NCI-H2171 treated with DMSO at 0.1 percent for 48 hours (cell line): ENCODE measurements around the gene CD96.

Experiments
- DNase-seq: peaks from one replicate; lab custom pipeline; 2025; lab: John Stamatoyannopoulos, UW

Gene CD96

GRCh38 chr3:111594781-111595180 lies 52.8 kb downstream of the CD96 start:
- no peak for DNase-seq

- DNase-seq = no peak
Measured at GRCh38 chr3:111595232-111595631, 53.2 kb downstream of the CD96 start, which contains the start of gene ZBED2. Gene ZBED2, minus strand, starts transcription at chr3:111595346. Its CDS starts 1,145 bp downstream, at chr3:111594201.

- no peak for DNase-seq
Measured at GRCh38 chr3:111596328-111596727, 54.3 kb downstream of the CD96 start.

- no peak for DNase-seq
Measured at GRCh38 chr3:111598139-111598538, 56.1 kb downstream of the CD96 start.

GRCh38 chr3:111598552-111598951 lies 56.6 kb downstream of the CD96 start:
- DNase-seq = peak; percentile 41

GRCh38 chr3:111601810-111602209 lies 59.8 kb downstream of the CD96 start:
- DNase-seq = no peak

GRCh38 chr3:111603679-111604078 lies 61.7 kb downstream of the CD96 start:
- DNase-seq = no peak

- no peak for DNase-seq
Measured at GRCh38 chr3:111604119-111604518, 62.1 kb downstream of the CD96 start.

GRCh38 chr3:111605018-111605417 lies 63.0 kb downstream of the CD96 start:
- no peak for DNase-seq

GRCh38 chr3:111605493-111605892 lies 63.5 kb downstream of the CD96 start:
- no peak for DNase-seq

GRCh38 chr3:111607240-111607920 lies 65.4 kb downstream of the CD96 start:
- DNase-seq = no peak

GRCh38 chr3:111608383-111608782 lies 66.4 kb downstream of the CD96 start:
- no peak for DNase-seq

GRCh38 chr3:111609700-111610099 lies 67.7 kb downstream of the CD96 start:
- no peak for DNase-seq

GRCh38 chr3:111610189-111610588 lies 68.2 kb downstream of the CD96 start:
- DNase-seq = no peak

GRCh38 chr3:111610612-111611054 lies 68.6 kb downstream of the CD96 start:
- DNase-seq = peak; percentile 42

GRCh38 chr3:111613294-111613693 lies 71.3 kb downstream of the CD96 start:
- no peak for DNase-seq

GRCh38 chr3:111615880-111616279 lies 73.9 kb downstream of the CD96 start:
- no peak for DNase-seq

GRCh38 chr3:111616417-111617105 lies 74.6 kb downstream of the CD96 start:
- no peak for DNase-seq

- no peak for DNase-seq
Measured at GRCh38 chr3:111617406-111617805, 75.4 kb downstream of the CD96 start.

- no peak for DNase-seq
Measured at GRCh38 chr3:111617912-111618601, 76.1 kb downstream of the CD96 start.

- DNase-seq = no peak
Measured at GRCh38 chr3:111618945-111619344, 76.9 kb downstream of the CD96 start.

- DNase-seq = no peak
Measured at GRCh38 chr3:111619833-111620232, 77.8 kb downstream of the CD96 start.

- DNase-seq = peak; percentile 6
Measured at GRCh38 chr3:111621535-111621934, 79.5 kb downstream of the CD96 start.
